HEK293T (cell line): Measurements from ENCODE around the gene GALNT5.

Source experiments
- ARNT ChIP-seq: fragments of 450-650 bp; IDR thresholded peaks from 2 replicates; pipeline ENCODE4 v1.6.1; 2017; ENCODE audit warnings: mild to moderate bottlenecking
- BHLHE40 ChIP-seq: fragments of 450-650 bp; IDR thresholded peaks from 2 replicates; pipeline ENCODE4 v1.6.1; 2016; ENCODE audit warnings: mild to moderate bottlenecking, moderate library complexity, borderline replicate concordance
- CTBP1 ChIP-seq: fragments of 450-650 bp; IDR thresholded peaks from 2 replicates; pipeline ENCODE4 v1.6.1; 2016; ENCODE audit warnings: borderline replicate concordance
- ELF4 ChIP-seq: fragments of 450-650 bp; IDR thresholded peaks from 2 replicates; pipeline ENCODE4 v1.6.1; 2017; ENCODE audit warnings: antibody characterized with exemption
- FOXA1 ChIP-seq: fragments of 450-650 bp; IDR thresholded peaks from 2 replicates; pipeline ENCODE4 v1.6.1; 2016; ENCODE audit warnings: mild to moderate bottlenecking
- FOXK2 ChIP-seq: fragments of 450-650 bp; IDR thresholded peaks from 2 replicates; pipeline ENCODE4 v1.6.1; 2016; ENCODE audit warnings: mild to moderate bottlenecking
- FOXM1 ChIP-seq: fragments of 450-650 bp; IDR thresholded peaks from 2 replicates; pipeline ENCODE4 v1.6.1; 2017; ENCODE audit warnings: mild to moderate bottlenecking, borderline replicate concordance
- L3MBTL2 ChIP-seq: fragments of 450-650 bp; conservative IDR thresholded peaks from 2 replicates; pipeline ENCODE4 v1.6.1; 2016; ENCODE audit warnings: mild to moderate bottlenecking
- NFRKB ChIP-seq: fragments of 450-650 bp; IDR thresholded peaks from 2 replicates; pipeline ENCODE4 v1.6.1; 2016; ENCODE audit warnings: mild to moderate bottlenecking, moderate library complexity
- PKNOX1 ChIP-seq: fragments of 450-650 bp; IDR thresholded peaks from 2 replicates; pipeline ENCODE4 v1.6.1; 2016
- SP1 ChIP-seq: fragments of 450-650 bp; IDR thresholded peaks from 2 replicates; pipeline ENCODE4 v1.6.1; 2017
- SUZ12 ChIP-seq: fragments of 450-650 bp; IDR thresholded peaks from 2 replicates; pipeline ENCODE4 v1.6.1; 2016; ENCODE audit warnings: mild to moderate bottlenecking
- TARDBP ChIP-seq: fragments of 450-650 bp; IDR thresholded peaks from 2 replicates; pipeline ENCODE4 v1.6.1; 2016

- no peak for TF ChIP-seq BHLHE40
- TF ChIP-seq FOXM1: no peak
- TF ChIP-seq SP1: no peak
- TF ChIP-seq L3MBTL2: no peak
- no peak for TF ChIP-seq ELF4
- TF ChIP-seq SUZ12: no peak
- TF ChIP-seq TARDBP: no peak
- TF ChIP-seq FOXK2: no peak
- no peak for TF ChIP-seq PKNOX1
- TF ChIP-seq CTBP1: no peak
- TF ChIP-seq FOXA1: no peak
- TF ChIP-seq NFRKB: no peak
- no peak for TF ChIP-seq ARNT
These were observed 3.2 kb downstream of the GALNT5 start for GRCh38 chr2:157260533-157261198.
